ENCODE results near the gene MYT1.

The MYT1 gene

GRCh38 chr20:64205611-64206026 is 41.4 kb downstream of the MYT1 start:
- Histone ChIP-seq H3K4me3 (ENCODE audit: insufficient read length, low read depth) (no peak overlapping the region), H3K4me1 (ENCODE audit: insufficient read depth, insufficient read length) (peaks cover 16% of the 10 kb centered on the region), H3K27me3 (ENCODE audit: insufficient read depth, insufficient read length) (no peaks in the 10 kb centered on the region), H3K36me3 (ENCODE audit: insufficient read depth, insufficient read length, low read length) (no peaks in the 10 kb centered on the region), H3K9me3 (ENCODE audit: insufficient read depth, low read length) (peaks cover 16% of the 10 kb centered on the region; the same call in 1 of the 2 replicates), H3K9ac (ENCODE audit: insufficient read length, low read depth) (no peak overlapping the region)
- no peak for DNase-seq (ENCODE audit: low read depth, low spot score)
- no peak for TF ChIP-seq YY1 (IDR thresholded peaks at IDR 0.05; ENCODE audit: insufficient read depth, insufficient read length)
- no peak for TF ChIP-seq SUZ12 (IDR thresholded peaks at IDR 0.05; ENCODE audit: extremely low read depth, insufficient read depth, insufficient read length)
- TF ChIP-seq ZNF274 (IDR thresholded peaks at IDR 0.05; ENCODE audit: low read depth, low read length): no peak

GRCh38 chr20:64206614-64207013 is 42.4 kb downstream of the MYT1 start:
- Histone ChIP-seq H3K4me3 (ENCODE audit: insufficient read length, low read depth) (no peak overlapping the region), H3K4me1 (ENCODE audit: insufficient read depth, insufficient read length) (peaks cover 16% of the 10 kb centered on the region), H3K9ac (ENCODE audit: insufficient read length, low read depth) (no peak overlapping the region), H3K9me3 (ENCODE audit: insufficient read depth, low read length) (peaks cover 7% of the 10 kb centered on the region; the same call in 1 of the 2 replicates), H3K27me3 (ENCODE audit: insufficient read depth, insufficient read length) (no peaks in the 10 kb centered on the region), H3K36me3 (ENCODE audit: insufficient read depth, insufficient read length, low read length) (no peaks in the 10 kb centered on the region)
- no peak for TF ChIP-seq ZNF274 (IDR thresholded peaks at IDR 0.05; ENCODE audit: low read depth, low read length)
- TF ChIP-seq SUZ12 (IDR thresholded peaks at IDR 0.05; ENCODE audit: extremely low read depth, insufficient read depth, insufficient read length): no peak
- TF ChIP-seq YY1 (IDR thresholded peaks at IDR 0.05; ENCODE audit: insufficient read depth, insufficient read length): no peak
- DNase-seq (ENCODE audit: low read depth, low spot score): no peak

GRCh38 chr20:64207641-64208590 is 43.7 kb downstream of the MYT1 start:
- no peaks in the 10 kb centered on the region for H3K27me3 ChIP-seq (ENCODE audit: insufficient read depth, insufficient read length)

GRCh38 chr20:64209148-64209547 is 44.9 kb downstream of the MYT1 start:
- Histone ChIP-seq H3K4me1 (ENCODE audit: insufficient read depth, insufficient read length) (peaks cover 8% of the 10 kb centered on the region), H3K9ac (ENCODE audit: insufficient read length, low read depth) (no peak overlapping the region)
- no peak for DNase-seq (ENCODE audit: low read depth, low spot score)

More at GRCh38 chr20:64207641-64208590, 43.7 kb downstream of the MYT1 start:
- peaks cover 12% of the 10 kb centered on the region for H3K4me1 ChIP-seq (ENCODE audit: insufficient read depth, insufficient read length)
- TF ChIP-seq ZNF274 (IDR thresholded peaks at IDR 0.05; ENCODE audit: low read depth, low read length): no peak
- no peak for TF ChIP-seq SUZ12 (IDR thresholded peaks at IDR 0.05; ENCODE audit: extremely low read depth, insufficient read depth, insufficient read length)
- no peak for TF ChIP-seq YY1 (IDR thresholded peaks at IDR 0.05; ENCODE audit: insufficient read depth, insufficient read length)
- H3K9ac ChIP-seq (ENCODE audit: insufficient read length, low read depth): no peak overlapping the region
- H3K9me3 ChIP-seq (ENCODE audit: insufficient read depth, low read length): no peaks in the 10 kb centered on the region
- DNase-seq (ENCODE audit: low read depth, low spot score): no peak
- no peaks in the 10 kb centered on the region for H3K36me3 ChIP-seq (ENCODE audit: insufficient read depth, insufficient read length, low read length)
- no peak overlapping the region for H3K4me3 ChIP-seq (ENCODE audit: insufficient read length, low read depth)

GRCh38 chr20:64210656-64211369 is 46.6 kb downstream of the MYT1 start:
- H3K4me3 ChIP-seq (ENCODE audit: insufficient read length, low read depth): no peak overlapping the region
- no peaks in the 10 kb centered on the region for H3K27me3 ChIP-seq (ENCODE audit: insufficient read depth, insufficient read length)
- TF ChIP-seq ZNF274 (IDR thresholded peaks at IDR 0.05; ENCODE audit: low read depth, low read length) (no peak), YY1 (IDR thresholded peaks at IDR 0.05; ENCODE audit: insufficient read depth, insufficient read length) (no peak), SUZ12 (IDR thresholded peaks at IDR 0.05; ENCODE audit: extremely low read depth, insufficient read depth, insufficient read length) (no peak)

More at GRCh38 chr20:64209148-64209547, 44.9 kb downstream of the MYT1 start:
- Histone ChIP-seq H3K27me3 (ENCODE audit: insufficient read depth, insufficient read length) (no peaks in the 10 kb centered on the region), H3K36me3 (ENCODE audit: insufficient read depth, insufficient read length, low read length) (no peaks in the 10 kb centered on the region), H3K4me3 (ENCODE audit: insufficient read length, low read depth) (no peak overlapping the region), H3K9me3 (ENCODE audit: insufficient read depth, low read length) (no peaks in the 10 kb centered on the region)
- TF ChIP-seq ZNF274 (IDR thresholded peaks at IDR 0.05; ENCODE audit: low read depth, low read length): no peak

GRCh38 chr20:64211874-64212658 is 47.8 kb downstream of the MYT1 start:
- TF ChIP-seq SUZ12 (IDR thresholded peaks at IDR 0.05; ENCODE audit: extremely low read depth, insufficient read depth, insufficient read length) (no peak), ZNF274 (IDR thresholded peaks at IDR 0.05; ENCODE audit: low read depth, low read length) (no peak), YY1 (IDR thresholded peaks at IDR 0.05; ENCODE audit: insufficient read depth, insufficient read length) (no peak)
- H3K36me3 ChIP-seq (ENCODE audit: insufficient read depth, insufficient read length, low read length): no peaks in the 10 kb centered on the region
- DNase-seq (ENCODE audit: low read depth, low spot score): no peak
- no peaks in the 10 kb centered on the region for H3K4me1 ChIP-seq (ENCODE audit: insufficient read depth, insufficient read length)
- H3K9ac ChIP-seq (ENCODE audit: insufficient read length, low read depth): no peak overlapping the region
- no peaks in the 10 kb centered on the region for H3K27me3 ChIP-seq (ENCODE audit: insufficient read depth, insufficient read length)
- H3K9me3 ChIP-seq (ENCODE audit: insufficient read depth, low read length): no peaks in the 10 kb centered on the region
- no peak overlapping the region for H3K4me3 ChIP-seq (ENCODE audit: insufficient read length, low read depth)

More at GRCh38 chr20:64210656-64211369, 46.6 kb downstream of the MYT1 start:
- peaks cover 3% of the 10 kb centered on the region for H3K4me1 ChIP-seq (ENCODE audit: insufficient read depth, insufficient read length)
- H3K9ac ChIP-seq (ENCODE audit: insufficient read length, low read depth): no peak overlapping the region
- no peaks in the 10 kb centered on the region for H3K9me3 ChIP-seq (ENCODE audit: insufficient read depth, low read length)
- H3K36me3 ChIP-seq (ENCODE audit: insufficient read depth, insufficient read length, low read length): no peaks in the 10 kb centered on the region
- DNase-seq (ENCODE audit: low read depth, low spot score): no peak
